Measurements from ENCODE around the gene RNF212.

The RNF212 gene

GRCh38 chr4:1041936-1042330, 71.4 kb downstream of the RNF212 start:
- peaks cover 40% of the 10 kb centered on the region for H3K27me3 ChIP-seq
- no peak overlapping the region for H3K27ac ChIP-seq
- H3K36me3 ChIP-seq = no peaks in the 10 kb centered on the region
- no peaks in the 10 kb centered on the region for H3K9me3 ChIP-seq
- no peak overlapping the region for H3K4me3 ChIP-seq (ENCODE audit: low read depth in 1 of 2, low read length in 1 of 2)
- no peak for TF ChIP-seq CTCF (IDR thresholded peaks at IDR 0.05)
- no peaks in the 10 kb centered on the region for H3K4me1 ChIP-seq (ENCODE audit: control insufficient read depth in 1 of 2, insufficient read depth in 1 of 2, low read depth in 1 of 2, low read length in 1 of 2)

- Histone ChIP-seq H3K36me3 (no peaks in the 10 kb centered on the region), H3K4me3 (ENCODE audit: low read depth in 1 of 2, low read length in 1 of 2) (no peak overlapping the region), H3K9me3 (no peaks in the 10 kb centered on the region), H3K27ac (no peak overlapping the region), H3K27me3 (peaks cover 34% of the 10 kb centered on the region), H3K4me1 (ENCODE audit: control insufficient read depth in 1 of 2, insufficient read depth in 1 of 2, low read depth in 1 of 2, low read length in 1 of 2) (no peaks in the 10 kb centered on the region)
- TF ChIP-seq CTCF (IDR thresholded peaks at IDR 0.05) = no peak
These were observed 72.0 kb downstream of the RNF212 start for GRCh38 chr4:1041147-1041935.

- Histone ChIP-seq H3K4me1 (ENCODE audit: control insufficient read depth in 1 of 2, insufficient read depth in 1 of 2, low read depth in 1 of 2, low read length in 1 of 2) (no peaks in the 10 kb centered on the region), H3K27me3 (peaks cover 32% of the 10 kb centered on the region), H3K36me3 (no peaks in the 10 kb centered on the region), H3K27ac (no peak overlapping the region), H3K9me3 (no peaks in the 10 kb centered on the region), H3K4me3 (ENCODE audit: low read depth in 1 of 2, low read length in 1 of 2) (no peak overlapping the region)
- no peak for TF ChIP-seq CTCF (IDR thresholded peaks at IDR 0.05)
These were observed 72.8 kb downstream of the RNF212 start for GRCh38 chr4:1040344-1041146.

- H3K4me3 ChIP-seq (ENCODE audit: low read depth in 1 of 2, low read length in 1 of 2) = no peak overlapping the region
- no peaks in the 10 kb centered on the region for H3K4me1 ChIP-seq (ENCODE audit: control insufficient read depth in 1 of 2, insufficient read depth in 1 of 2, low read depth in 1 of 2, low read length in 1 of 2)
These were observed 73.6 kb downstream of the RNF212 start for GRCh38 chr4:1039493-1040343.

More at GRCh38 chr4:1039493-1040343, 73.6 kb downstream of the RNF212 start:
- TF ChIP-seq CTCF (IDR thresholded peaks at IDR 0.05) = no peak
- H3K27me3 ChIP-seq = peaks cover 23% of the 10 kb centered on the region
- no peak overlapping the region for H3K27ac ChIP-seq
- no peaks in the 10 kb centered on the region for H3K9me3 ChIP-seq
- H3K36me3 ChIP-seq = no peaks in the 10 kb centered on the region

Data from neutrophil (primary cell).